ENCODE measurements around the gene NCKAP5. TPM values are rescaled to one million over a fixed set of nuclear protein-coding genes. Genes with fewer than 3 reads are reported as not detected.

The NCKAP5 gene
- total RNA-seq, 4 donors from 2014 or later: 0.55 to 6.6 (median 3.3) TPM; not detected in 1

DNA sequence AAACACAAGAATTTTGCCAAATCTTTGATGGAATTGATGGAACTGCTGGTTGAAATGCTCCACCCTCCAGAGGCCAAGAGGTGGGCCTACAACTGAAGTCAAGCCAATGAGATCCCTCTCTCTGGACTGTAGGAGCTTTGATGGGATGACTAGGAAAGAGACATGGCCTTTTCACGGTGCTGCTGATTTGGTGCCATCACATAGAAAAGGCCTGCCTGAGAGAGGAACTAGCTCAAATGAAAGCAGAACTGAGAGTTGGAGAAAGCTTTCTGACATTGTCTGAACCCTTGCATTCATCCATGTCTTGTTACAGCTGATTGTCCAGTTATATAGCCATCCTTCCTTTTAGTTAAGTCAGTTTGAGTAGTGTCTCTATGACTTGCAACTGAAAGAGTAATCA lies 614.5 kb downstream of the NCKAP5 start:
- TF ChIP-seq, protein P1, sequence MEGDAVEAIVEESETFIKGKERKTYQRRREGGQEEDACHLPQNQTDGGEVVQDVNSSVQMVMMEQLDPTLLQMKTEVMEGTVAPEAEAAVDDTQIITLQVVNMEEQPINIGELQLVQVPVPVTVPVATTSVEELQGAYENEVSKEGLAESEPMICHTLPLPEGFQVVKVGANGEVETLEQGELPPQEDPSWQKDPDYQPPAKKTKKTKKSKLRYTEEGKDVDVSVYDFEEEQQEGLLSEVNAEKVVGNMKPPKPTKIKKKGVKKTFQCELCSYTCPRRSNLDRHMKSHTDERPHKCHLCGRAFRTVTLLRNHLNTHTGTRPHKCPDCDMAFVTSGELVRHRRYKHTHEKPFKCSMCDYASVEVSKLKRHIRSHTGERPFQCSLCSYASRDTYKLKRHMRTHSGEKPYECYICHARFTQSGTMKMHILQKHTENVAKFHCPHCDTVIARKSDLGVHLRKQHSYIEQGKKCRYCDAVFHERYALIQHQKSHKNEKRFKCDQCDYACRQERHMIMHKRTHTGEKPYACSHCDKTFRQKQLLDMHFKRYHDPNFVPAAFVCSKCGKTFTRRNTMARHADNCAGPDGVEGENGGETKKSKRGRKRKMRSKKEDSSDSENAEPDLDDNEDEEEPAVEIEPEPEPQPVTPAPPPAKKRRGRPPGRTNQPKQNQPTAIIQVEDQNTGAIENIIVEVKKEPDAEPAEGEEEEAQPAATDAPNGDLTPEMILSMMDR (IDR thresholded peaks at IDR 0.05): no peak
- TF ChIP-seq POLR2A (IDR thresholded peaks at IDR 0.05): no peak
- no peaks in the 10 kb centered on the region for H3K36me3 ChIP-seq
- intact Hi-C loops (cut with DNase I; ENCODE audit: low total_unique reads): no loop called here
- H3K4me3 ChIP-seq: no peak overlapping the region
- DNase-seq: no peak
- no peaks in the 10 kb centered on the region for H3K27me3 ChIP-seq
- no peaks in the 10 kb centered on the region for H3K9me3 ChIP-seq
- no peak overlapping the region for H3K27ac ChIP-seq
- H3K4me1 ChIP-seq: no peaks in the 10 kb centered on the region

DNA sequence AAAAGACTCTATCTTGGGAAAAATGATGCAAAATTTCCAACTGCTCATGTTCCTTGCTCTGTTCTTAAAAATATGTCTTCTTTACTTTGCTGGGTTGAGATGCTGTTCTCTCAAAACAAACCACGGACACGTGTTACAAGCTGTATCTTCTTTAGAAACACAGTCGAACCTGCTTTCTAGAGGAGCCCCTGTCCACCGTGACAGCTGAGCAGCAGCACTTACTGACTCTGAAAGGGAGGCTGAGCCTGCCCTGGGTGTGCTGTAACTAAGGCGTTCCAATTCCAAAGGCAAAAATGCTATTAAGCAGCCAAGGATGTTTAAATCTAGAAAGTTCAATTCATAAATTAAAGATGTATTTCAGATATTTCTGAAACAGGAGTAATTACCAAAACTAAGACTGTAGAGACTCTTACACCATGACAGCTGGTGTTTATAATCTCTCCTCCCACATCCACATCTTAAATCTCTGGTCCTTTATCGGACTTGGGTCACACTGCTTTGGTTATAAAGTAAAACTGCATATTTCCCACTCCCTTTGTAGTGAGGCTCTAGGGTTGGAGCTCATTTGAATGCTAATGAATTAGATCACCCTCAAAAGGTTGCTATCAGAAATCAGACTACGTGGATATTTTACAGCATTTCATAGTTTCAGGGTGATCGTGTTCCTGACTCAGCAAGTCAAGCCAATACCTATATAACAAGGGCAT lies 617.1 kb downstream of the NCKAP5 start:
- TF ChIP-seq POLR2A (IDR thresholded peaks at IDR 0.05): no peak
- TF ChIP-seq, protein P1 (IDR thresholded peaks at IDR 0.05): no peak
- Histone ChIP-seq H3K27ac (no peak overlapping the region), H3K9me3 (no peaks in the 10 kb centered on the region), H3K4me1 (no peaks in the 10 kb centered on the region), H3K4me3 (no peak overlapping the region), H3K27me3 (no peaks in the 10 kb centered on the region), H3K36me3 (no peaks in the 10 kb centered on the region)
- DNase-seq: no peak
- intact Hi-C loops (cut with DNase I; ENCODE audit: low total_unique reads): no loop called here

GRCh38 chr2:132949108-132949507 lies 619.2 kb downstream of the NCKAP5 start:
- TF ChIP-seq, protein P1 (IDR thresholded peaks at IDR 0.05): no peak
- TF ChIP-seq POLR2A (IDR thresholded peaks at IDR 0.05): no peak
- Histone ChIP-seq H3K9me3 (no peaks in the 10 kb centered on the region), H3K27ac (no peak overlapping the region), H3K36me3 (no peaks in the 10 kb centered on the region), H3K4me3 (no peak overlapping the region), H3K27me3 (no peaks in the 10 kb centered on the region), H3K4me1 (no peaks in the 10 kb centered on the region)
- DNase-seq: no peak
- intact Hi-C loops (cut with DNase I; ENCODE audit: low total_unique reads): no loop called here

DNA sequence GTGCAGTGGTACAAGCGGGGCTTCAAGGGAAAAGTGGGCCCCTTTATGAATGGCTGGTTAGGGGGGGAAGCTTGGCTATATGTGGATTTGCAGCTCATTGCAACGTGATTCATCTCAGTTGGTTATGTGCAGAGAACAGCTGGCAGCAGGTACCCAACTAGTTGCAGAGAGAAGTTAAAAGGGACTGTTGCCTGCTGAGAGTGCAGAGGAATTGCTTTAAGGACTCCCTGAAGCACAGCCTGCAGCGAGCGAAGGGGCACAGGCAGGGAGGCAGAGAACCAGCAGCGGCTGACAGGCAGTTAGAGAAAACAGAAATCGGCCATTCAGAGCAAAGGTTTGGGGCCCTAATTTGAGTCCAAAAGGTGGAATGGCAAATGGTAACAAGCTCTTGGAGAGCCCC lies 620.1 kb downstream of the NCKAP5 start:
- intact Hi-C loops (cut with DNase I; ENCODE audit: low total_unique reads): no loop called here
- Histone ChIP-seq H3K4me3 (no peak overlapping the region), H3K9me3 (no peaks in the 10 kb centered on the region), H3K4me1 (no peaks in the 10 kb centered on the region), H3K27ac (no peak overlapping the region), H3K36me3 (no peaks in the 10 kb centered on the region), H3K27me3 (no peaks in the 10 kb centered on the region)
- DNase-seq: no peak
- TF ChIP-seq, protein P1 (IDR thresholded peaks at IDR 0.05): no peak
- TF ChIP-seq POLR2A (IDR thresholded peaks at IDR 0.05): no peak

- no peak for DNase-seq
- H3K27me3 ChIP-seq: no peaks in the 10 kb centered on the region
- H3K4me1 ChIP-seq: no peaks in the 10 kb centered on the region
- no peak overlapping the region for H3K27ac ChIP-seq
- H3K4me3 ChIP-seq: no peak overlapping the region
- no peaks in the 10 kb centered on the region for H3K9me3 ChIP-seq
- no peak for TF ChIP-seq POLR2A (IDR thresholded peaks at IDR 0.05)
- TF ChIP-seq, protein P1 (IDR thresholded peaks at IDR 0.05): no peak
- intact Hi-C loops (cut with DNase I; ENCODE audit: low total_unique reads): no loop called here
- H3K36me3 ChIP-seq: no peaks in the 10 kb centered on the region
Observed at GRCh38 chr2:132943829-132944228, 624.4 kb downstream of the NCKAP5 start.
